Neural crest cell (in vitro differentiated cells): Measurements from ENCODE around the gene ERICH3. TPM values are rescaled to one million over a fixed set of nuclear protein-coding genes. Genes with fewer than 3 reads are reported as not detected.

Experiments
- DNase-seq: peaks from one replicate; pipeline ENCODE4 v3.0.0; 2021; ENCODE audit warnings: low read depth, mixed read lengths, low spot score
- H3K27ac Mint-ChIP-seq: one replicate; pipeline ENCODE4 v1.8.0; 2021; ENCODE audit warnings: mild to moderate bottlenecking, mixed read lengths; ENCODE audit not compliant: unreplicated experiment
- H3K27me3 Mint-ChIP-seq: 2 replicates; pipeline ENCODE4 v1.8.0; 2021; ENCODE audit warnings: low read depth, mild to moderate bottlenecking, mixed read lengths
- H3K36me3 Mint-ChIP-seq: 2 replicates; pipeline ENCODE4 v1.8.0; 2021; ENCODE audit warnings: low read depth, mild to moderate bottlenecking, mixed read lengths
- H3K4me1 Mint-ChIP-seq: 2 replicates; pipeline ENCODE4 v1.8.0; 2021; ENCODE audit warnings: mixed read lengths
- H3K4me3 Mint-ChIP-seq: one replicate; pipeline ENCODE4 v1.8.0; 2021; ENCODE audit warnings: mild to moderate bottlenecking, mixed read lengths
- H3K9me3 Mint-ChIP-seq: 2 replicates; pipeline ENCODE4 v1.8.0; 2021; ENCODE audit warnings: mixed read lengths
- CTCF ChIP-seq: fragments of 200-600 bp; sonication (generic); conservative IDR thresholded peaks from 2 replicates; pipeline ENCODE4 v1.5.0; 2021; ENCODE audit warnings: antibody characterized with exemption, mild to moderate bottlenecking
- total RNA-seq: library from RNA; stranded (reverse); gene quantifications from 2 replicates; pipeline ENCODE4 v1.2.1, GENCODE V29; 2021

The ERICH3 gene
- total RNA-seq, 1 donor from 2014 or later, result not detected

DNA sequence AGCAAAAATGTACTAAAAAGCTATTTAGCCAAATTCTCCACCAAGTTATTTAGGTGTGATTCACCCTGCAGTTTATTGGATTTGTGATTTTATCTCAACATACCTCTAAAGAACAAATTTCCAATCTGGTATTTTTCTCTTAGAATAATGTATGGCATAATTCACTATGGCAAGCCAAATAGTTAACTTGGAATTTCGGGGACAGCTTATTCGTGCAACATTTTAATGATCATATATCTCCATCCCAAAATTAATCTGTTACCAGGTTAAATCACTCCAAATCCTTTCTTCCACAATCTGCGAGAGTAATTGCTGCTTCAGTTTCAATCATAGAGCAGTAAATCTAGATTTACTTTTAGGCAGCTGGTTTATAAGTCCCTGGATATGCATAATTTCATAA lies 53.4 kb downstream of the ERICH3 start:
- H3K9me3 Mint-ChIP-seq, result no peaks in the 10 kb centered on the region
- TF ChIP-seq CTCF, result no peak
- H3K27me3 Mint-ChIP-seq, result no peaks in the 10 kb centered on the region
- H3K4me3 Mint-ChIP-seq, result no peak overlapping the region
- no peak for DNase-seq
- no peaks in the 10 kb centered on the region for H3K36me3 Mint-ChIP-seq
- H3K4me1 Mint-ChIP-seq, result peaks cover 9% of the 10 kb centered on the region
- H3K27ac Mint-ChIP-seq, result no peak overlapping the region

DNA sequence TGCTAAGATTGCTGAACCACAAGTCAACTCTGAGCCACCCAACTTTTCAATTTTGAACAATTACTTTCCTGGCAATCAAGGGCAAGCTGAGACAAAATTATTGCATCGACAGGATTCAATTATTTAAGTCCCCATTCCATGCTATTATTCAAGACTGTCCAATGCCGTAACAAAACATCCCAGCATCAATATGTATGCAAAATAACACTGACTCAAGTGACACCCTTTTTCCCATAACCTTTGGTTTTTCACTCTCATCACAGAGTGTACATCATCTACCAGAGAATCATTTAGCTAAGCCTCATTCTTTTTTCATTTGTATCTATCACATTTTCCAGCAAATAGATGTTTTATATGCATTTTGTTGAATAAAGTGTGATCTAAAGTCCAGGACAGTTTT lies 54.6 kb downstream of the ERICH3 start:
- H3K36me3 Mint-ChIP-seq, result no peaks in the 10 kb centered on the region
- H3K27ac Mint-ChIP-seq, result no peak overlapping the region
- H3K9me3 Mint-ChIP-seq, result no peaks in the 10 kb centered on the region
- TF ChIP-seq CTCF, result no peak
- H3K4me1 Mint-ChIP-seq, result peaks cover 9% of the 10 kb centered on the region
- no peak for DNase-seq
- H3K27me3 Mint-ChIP-seq, result no peaks in the 10 kb centered on the region
- no peak overlapping the region for H3K4me3 Mint-ChIP-seq

DNA sequence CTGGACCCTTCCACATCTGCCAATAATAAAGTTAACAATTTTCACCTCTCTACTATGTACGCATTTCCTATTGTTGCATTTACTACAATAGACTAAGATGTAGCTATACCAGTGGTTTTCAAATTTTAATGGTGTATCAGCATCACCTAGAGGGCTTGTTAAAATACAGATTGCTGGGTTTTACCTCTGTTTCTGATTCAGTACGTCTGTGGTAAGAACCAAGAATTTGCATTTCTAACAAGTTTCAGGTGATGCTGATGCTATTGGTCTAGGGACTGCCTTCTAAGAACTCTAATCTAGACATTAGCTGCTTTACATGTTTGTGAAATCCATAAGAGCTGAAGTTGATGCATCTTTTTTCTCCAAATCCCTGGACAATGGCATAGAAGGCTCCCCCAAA lies 59.7 kb downstream of the ERICH3 start:
- Mint-ChIP-seq H3K27me3 (no peaks in the 10 kb centered on the region), H3K9me3 (no peaks in the 10 kb centered on the region), H3K27ac (no peak overlapping the region), H3K4me1 (peaks cover 7% of the 10 kb centered on the region), H3K4me3 (no peak overlapping the region), H3K36me3 (no peaks in the 10 kb centered on the region)
- no peak for DNase-seq
- TF ChIP-seq CTCF, result no peak

GRCh38 chr1:74611887-74612286 lies 61.7 kb downstream of the ERICH3 start:
- H3K4me3 Mint-ChIP-seq, result no peak overlapping the region
- no peak overlapping the region for H3K27ac Mint-ChIP-seq
- DNase-seq, result no peak
- no peaks in the 10 kb centered on the region for H3K27me3 Mint-ChIP-seq
- no peaks in the 10 kb centered on the region for H3K36me3 Mint-ChIP-seq
- no peaks in the 10 kb centered on the region for H3K9me3 Mint-ChIP-seq
- no peaks in the 10 kb centered on the region for H3K4me1 Mint-ChIP-seq
- no peak for TF ChIP-seq CTCF

GRCh38 chr1:74610961-74611360 lies 62.6 kb downstream of the ERICH3 start:
- Mint-ChIP-seq H3K9me3 (no peaks in the 10 kb centered on the region), H3K27ac (no peak overlapping the region), H3K4me1 (no peaks in the 10 kb centered on the region), H3K4me3 (no peak overlapping the region), H3K36me3 (no peaks in the 10 kb centered on the region), H3K27me3 (no peaks in the 10 kb centered on the region)
- no peak for DNase-seq
- no peak for TF ChIP-seq CTCF
